G401 (cell line): ENCODE measurements around the gene DNASE1L3. TPM values are rescaled to one million over a fixed set of nuclear protein-coding genes. Genes with fewer than 3 reads are reported as not detected.

Experiments used
- DNase-seq: peaks from one replicate; pipeline ENCODE4 v3.0.0-alpha.2; 2015; ENCODE audit warnings: low spot score
- in situ Hi-C: cut with HindIII; loops from 2 replicates; pipeline ENCODE4 v1.10.0; 2016; ENCODE audit warnings: low sequenced_read_pairs, mixed read lengths
- total RNA-seq: library from RNA; depleted of rRNA; stranded (reverse); fragments of >200 nt; shearing (Covaris generic); gene quantifications from 2 replicates; pipeline ENCODE4 v1.2.3, GENCODE V29; 2014; rRNA removed

Gene DNASE1L3
- total RNA-seq, 1 experiment from 2014 or later: not detected

DNA sequence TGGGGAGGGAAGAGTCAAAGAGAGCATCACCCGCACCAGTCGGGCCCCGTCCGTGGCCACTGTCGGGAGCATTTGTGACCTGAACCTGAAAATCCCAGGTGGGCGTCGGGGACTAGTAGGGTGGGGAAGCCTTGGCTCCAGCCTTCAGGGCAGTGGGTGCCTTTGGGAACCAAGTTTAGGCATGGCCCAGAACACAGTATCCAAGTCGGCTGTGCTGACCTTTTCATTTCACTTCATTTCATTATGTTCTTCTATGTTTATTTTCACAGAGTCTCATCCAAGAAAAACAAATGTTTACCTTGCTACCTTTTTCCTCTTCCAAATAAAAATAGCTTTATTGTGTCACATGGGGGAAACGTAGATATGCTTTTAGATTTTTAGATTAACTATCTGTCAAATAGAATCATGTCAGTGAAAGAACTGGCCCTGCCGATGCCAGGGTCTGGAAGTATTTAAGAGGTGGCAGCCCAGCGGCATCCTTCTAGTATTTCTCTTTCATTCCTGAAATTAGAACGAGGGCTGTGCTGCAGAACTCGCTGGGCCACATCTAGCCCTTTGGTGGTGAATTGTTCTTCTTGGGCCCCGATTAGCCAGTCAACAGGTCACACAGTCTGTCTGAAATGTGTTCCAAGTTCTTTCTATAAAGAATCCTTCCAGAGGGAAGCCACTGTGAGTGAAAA lies 60.5 kb downstream of the DNASE1L3 start:
- in situ Hi-C loops: no loop called here

DNA sequence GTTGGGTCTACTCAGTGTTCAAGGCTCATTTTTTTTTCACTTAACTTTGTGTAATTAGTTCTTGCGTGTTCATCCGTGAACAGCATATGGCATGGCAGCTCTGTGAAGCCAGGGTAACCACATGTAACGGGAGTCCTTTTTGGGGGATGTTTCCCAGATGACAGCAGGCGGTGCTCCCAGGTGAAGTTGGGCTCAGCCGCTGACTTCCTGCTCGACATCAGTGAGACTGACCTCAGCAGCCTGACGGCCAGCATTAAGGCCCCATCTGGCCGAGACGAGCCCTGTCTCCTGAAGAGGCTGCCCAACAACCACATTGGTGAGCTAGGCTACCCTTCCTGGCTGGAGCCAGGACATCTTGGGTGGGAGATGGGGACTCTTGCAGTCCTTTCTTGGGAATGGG lies 62.7 kb downstream of the DNASE1L3 start:
- in situ Hi-C loops: no loop called here
- DNase-seq: no peak

More for the DNA sequence above, 60.5 kb downstream of the DNASE1L3 start:
- DNase-seq: no peak

DNA sequence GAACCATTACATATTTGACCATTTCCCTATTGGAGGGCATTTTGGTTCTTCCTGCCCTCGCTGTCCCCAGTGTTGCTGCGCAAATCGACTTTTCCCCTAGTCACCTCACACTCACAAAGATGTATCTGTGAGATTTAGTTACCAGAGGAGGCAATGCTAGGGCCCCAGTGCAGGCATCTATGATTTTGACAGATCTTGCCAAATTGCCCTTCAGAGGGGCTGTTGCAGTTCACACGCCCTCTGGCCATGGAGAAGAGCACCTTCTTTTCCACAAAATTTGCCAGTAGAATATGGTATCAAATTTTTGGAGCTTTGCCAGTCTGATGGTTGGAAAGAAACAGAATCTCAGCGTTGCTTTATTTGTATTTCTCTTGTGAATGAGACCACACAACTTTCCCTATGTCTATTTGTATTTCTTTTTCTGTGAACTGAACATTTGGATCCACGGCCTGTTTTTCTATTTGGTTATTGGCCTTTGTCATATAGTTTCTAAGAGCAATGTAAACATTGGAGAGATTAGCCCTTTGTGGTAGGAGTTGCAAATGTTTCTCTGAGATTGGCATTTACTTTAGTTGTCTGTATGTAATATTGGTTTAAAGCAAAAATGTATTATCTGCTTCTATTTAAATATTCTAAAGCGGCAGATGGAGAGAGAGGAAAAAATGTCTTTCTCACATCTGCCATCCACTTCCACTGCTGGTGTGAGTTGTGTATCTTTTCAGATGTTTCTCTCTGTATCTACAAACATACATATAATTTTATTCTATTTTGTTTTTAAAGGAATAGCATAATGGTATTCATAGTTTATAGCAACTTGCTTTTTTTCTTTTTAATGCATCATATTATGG lies 66.1 kb downstream of the DNASE1L3 start:
- in situ Hi-C loops: no loop called here
- DNase-seq: no peak

DNA sequence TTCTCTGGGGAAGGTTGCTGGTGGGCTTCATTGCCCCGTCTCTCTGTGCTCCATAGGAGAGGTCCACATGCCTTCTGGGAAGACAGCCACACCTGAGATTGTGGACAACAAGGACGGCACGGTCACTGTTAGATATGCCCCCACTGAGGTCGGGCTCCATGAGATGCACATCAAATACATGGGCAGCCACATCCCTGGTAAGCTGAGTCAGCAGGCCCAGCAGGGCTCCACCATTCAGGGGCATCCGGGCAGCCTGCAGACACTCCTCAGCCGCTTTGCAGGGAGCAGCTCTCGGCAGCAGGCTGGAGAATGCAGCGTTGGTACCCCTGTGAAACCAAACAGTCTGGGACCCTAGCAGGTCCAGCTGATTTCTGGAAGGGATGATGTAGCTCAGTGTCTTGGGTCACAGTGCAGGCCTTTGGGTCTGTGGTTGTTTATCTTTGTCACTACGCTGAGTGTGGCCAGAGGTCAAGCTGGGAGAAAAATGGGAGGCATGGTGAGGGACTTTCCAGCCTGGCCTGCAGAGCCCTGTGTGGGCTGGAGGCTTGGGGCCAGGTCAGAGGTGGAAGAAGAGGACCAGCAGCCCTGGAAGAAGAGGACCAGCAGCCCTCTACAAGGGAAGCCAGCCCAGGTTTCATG lies 67.2 kb downstream of the DNASE1L3 start:
- in situ Hi-C loops: no loop called here

More for the DNA sequence above, 67.2 kb downstream of the DNASE1L3 start:
- no peak for DNase-seq

Other genes starting within 250 kb of the DNASE1L3 start
- gene FLNB, start 202.6 kb downstream of the DNASE1L3 start, total RNA-seq: 140 and 146 TPM in 2 replicates
- 15.0 and 17.2 TPM in 2 replicates for gene ABHD6, start 26.8 kb upstream of the DNASE1L3 start, total RNA-seq
- gene RPP14, start 95.3 kb upstream of the DNASE1L3 start, total RNA-seq: 17.0 and 25.1 TPM in 2 replicates
- gene HTD2, start 95.5 kb upstream of the DNASE1L3 start, total RNA-seq: 7.3 and 19.6 TPM in 2 replicates
- gene PXK, start 121.9 kb upstream of the DNASE1L3 start, total RNA-seq: 17.0 and 18.4 TPM in 2 replicates
- 341 and 345 TPM in 2 replicates for gene PDHB, start 222.9 kb upstream of the DNASE1L3 start, total RNA-seq